ENCODE data around the gene CNTNAP3. TPM values are rescaled to one million over a fixed set of nuclear protein-coding genes. Genes with fewer than 3 reads are reported as not detected.
"Not testable (repeated sequence)": the region's sequence is repeated elsewhere in the genome, so short reads cannot be mapped to it uniquely, and the experiment has no call there.

CNTNAP3 gene
- total and polyA plus RNA-seq, 2 experiments from 2014 or later: 1.0 to 1.1 TPM

DNA sequence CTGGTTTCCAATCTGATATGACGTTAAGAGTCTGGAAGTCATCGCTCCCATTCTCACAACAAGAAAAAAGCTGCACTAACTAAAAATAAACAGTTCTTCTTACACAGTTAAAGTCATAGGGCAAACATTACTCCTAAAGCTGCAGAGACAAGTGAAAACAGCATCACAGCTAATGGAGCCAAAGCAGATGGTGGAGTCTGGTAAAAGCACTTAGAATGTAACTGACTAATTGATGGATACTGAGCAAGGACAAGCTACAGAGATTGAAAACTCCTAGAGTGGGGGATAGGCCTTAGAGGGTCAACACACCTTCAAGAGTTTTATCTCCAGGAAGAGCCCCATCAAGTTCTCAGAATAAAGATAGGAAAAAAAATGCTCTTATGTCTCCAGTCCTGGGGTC lies 166.6 kb downstream of the CNTNAP3 start:
- H3K9me3 ChIP-seq (ENCODE audit: low read depth); H3K4me3 ChIP-seq; H3K36me3 ChIP-seq; H3K27me3 ChIP-seq; DNase-seq (ENCODE audit: low read depth in 1 of 2, low spot score in 1 of 2); H3K27ac ChIP-seq; H3K4me1 ChIP-seq (ENCODE audit: low read depth): not testable (repeated sequence)

GRCh38 chr9:39111746-39112145 lies 176.2 kb downstream of the CNTNAP3 start:
- not testable (repeated sequence) for H3K27me3 ChIP-seq; H3K9me3 ChIP-seq (ENCODE audit: low read depth); H3K4me1 ChIP-seq (ENCODE audit: low read depth); DNase-seq (ENCODE audit: low read depth in 1 of 2, low spot score in 1 of 2); H3K36me3 ChIP-seq; H3K27ac ChIP-seq; H3K4me3 ChIP-seq

GRCh38 chr9:39108145-39108544 lies 179.8 kb downstream of the CNTNAP3 start:
- Histone ChIP-seq H3K4me1 (ENCODE audit: low read depth) (no peaks in the 10 kb centered on the region), H3K9me3 (ENCODE audit: low read depth) (no peaks in the 10 kb centered on the region), H3K4me3 (no peak overlapping the region), H3K27me3 (no peaks in the 10 kb centered on the region), H3K36me3 (no peaks in the 10 kb centered on the region), H3K27ac (no peak overlapping the region)
- DNase-seq (ENCODE audit: low read depth in 1 of 2, low spot score in 1 of 2): no peak
- TF ChIP-seq, protein P1, sequence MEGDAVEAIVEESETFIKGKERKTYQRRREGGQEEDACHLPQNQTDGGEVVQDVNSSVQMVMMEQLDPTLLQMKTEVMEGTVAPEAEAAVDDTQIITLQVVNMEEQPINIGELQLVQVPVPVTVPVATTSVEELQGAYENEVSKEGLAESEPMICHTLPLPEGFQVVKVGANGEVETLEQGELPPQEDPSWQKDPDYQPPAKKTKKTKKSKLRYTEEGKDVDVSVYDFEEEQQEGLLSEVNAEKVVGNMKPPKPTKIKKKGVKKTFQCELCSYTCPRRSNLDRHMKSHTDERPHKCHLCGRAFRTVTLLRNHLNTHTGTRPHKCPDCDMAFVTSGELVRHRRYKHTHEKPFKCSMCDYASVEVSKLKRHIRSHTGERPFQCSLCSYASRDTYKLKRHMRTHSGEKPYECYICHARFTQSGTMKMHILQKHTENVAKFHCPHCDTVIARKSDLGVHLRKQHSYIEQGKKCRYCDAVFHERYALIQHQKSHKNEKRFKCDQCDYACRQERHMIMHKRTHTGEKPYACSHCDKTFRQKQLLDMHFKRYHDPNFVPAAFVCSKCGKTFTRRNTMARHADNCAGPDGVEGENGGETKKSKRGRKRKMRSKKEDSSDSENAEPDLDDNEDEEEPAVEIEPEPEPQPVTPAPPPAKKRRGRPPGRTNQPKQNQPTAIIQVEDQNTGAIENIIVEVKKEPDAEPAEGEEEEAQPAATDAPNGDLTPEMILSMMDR (IDR thresholded peaks at IDR 0.05; ENCODE audit: low read depth, low read length): no peak

DNA sequence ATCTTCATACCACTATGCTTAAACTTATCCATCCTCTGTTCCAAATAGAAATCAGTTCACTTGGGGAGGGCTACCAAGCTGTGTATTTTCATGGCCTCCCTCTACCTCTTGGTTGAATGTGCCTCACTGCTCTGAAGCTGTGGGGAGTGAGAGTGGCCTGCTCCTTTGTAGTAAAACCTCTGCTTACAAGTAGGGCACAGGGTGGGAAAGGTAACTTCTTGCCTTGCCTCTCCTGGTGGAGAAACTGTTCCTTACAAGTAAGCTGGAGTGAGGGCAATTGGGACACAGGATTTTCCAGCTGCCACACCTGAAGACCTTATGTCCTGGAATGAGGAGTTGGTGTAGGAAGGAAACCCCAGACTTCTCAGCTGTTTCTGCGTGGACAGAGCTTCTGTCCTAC lies 190.8 kb downstream of the CNTNAP3 start:
- H3K4me3 ChIP-seq; H3K27me3 ChIP-seq; H3K4me1 ChIP-seq (ENCODE audit: low read depth); H3K9me3 ChIP-seq (ENCODE audit: low read depth); DNase-seq (ENCODE audit: low read depth in 1 of 2, low spot score in 1 of 2); H3K27ac ChIP-seq; H3K36me3 ChIP-seq: not testable (repeated sequence)

- not testable (repeated sequence) for H3K27ac ChIP-seq; DNase-seq (ENCODE audit: low read depth in 1 of 2, low spot score in 1 of 2); H3K27me3 ChIP-seq; H3K4me3 ChIP-seq; H3K9me3 ChIP-seq (ENCODE audit: low read depth); H3K36me3 ChIP-seq; H3K4me1 ChIP-seq (ENCODE audit: low read depth)
These were observed 202.7 kb downstream of the CNTNAP3 start for GRCh38 chr9:39085311-39085710.

DNA sequence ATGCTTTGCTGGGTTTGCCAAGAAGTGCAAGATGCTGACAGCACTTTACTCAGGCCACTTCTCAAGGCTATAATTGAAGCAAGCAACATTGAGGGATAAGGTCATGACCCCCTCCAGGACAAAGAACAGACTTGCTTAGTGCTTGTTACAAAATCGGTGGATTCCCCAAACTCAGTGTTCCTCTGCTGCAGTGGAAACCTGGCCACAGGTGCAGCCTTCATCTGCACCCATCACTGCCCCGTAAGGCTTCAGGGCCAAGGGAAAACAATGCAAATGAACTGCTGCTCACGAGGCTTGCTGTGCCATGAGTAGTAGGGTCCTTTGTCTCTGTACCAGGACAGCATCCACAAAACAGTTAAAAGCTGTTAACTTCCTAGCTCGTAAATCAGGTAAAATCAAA lies 205.4 kb downstream of the CNTNAP3 start:
- not testable (repeated sequence) for H3K4me3 ChIP-seq; H3K27me3 ChIP-seq; H3K9me3 ChIP-seq (ENCODE audit: low read depth); H3K4me1 ChIP-seq (ENCODE audit: low read depth); H3K27ac ChIP-seq; DNase-seq (ENCODE audit: low read depth in 1 of 2, low spot score in 1 of 2); H3K36me3 ChIP-seq

DNA sequence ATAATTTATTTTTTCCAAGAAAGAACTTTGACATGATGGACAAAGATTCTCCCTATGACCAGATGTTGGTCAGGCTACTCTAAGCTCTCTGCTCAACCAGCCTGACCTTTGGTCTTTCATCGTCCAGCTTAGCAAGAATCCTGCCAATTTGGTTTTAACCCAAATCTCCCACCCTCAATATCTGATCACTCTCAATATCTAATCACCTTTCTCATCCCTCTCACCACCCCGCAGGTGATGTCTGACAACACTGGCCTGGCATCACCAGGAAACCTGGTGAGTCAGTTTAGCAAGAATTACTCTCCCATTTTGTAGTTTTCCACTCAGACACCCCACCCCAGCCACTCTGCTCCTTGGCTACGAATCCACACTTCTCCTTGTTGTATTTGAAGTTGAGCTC lies 207.9 kb downstream of the CNTNAP3 start:
- not testable (repeated sequence) for H3K4me3 ChIP-seq; DNase-seq (ENCODE audit: low read depth in 1 of 2, low spot score in 1 of 2); H3K27ac ChIP-seq

DNA sequence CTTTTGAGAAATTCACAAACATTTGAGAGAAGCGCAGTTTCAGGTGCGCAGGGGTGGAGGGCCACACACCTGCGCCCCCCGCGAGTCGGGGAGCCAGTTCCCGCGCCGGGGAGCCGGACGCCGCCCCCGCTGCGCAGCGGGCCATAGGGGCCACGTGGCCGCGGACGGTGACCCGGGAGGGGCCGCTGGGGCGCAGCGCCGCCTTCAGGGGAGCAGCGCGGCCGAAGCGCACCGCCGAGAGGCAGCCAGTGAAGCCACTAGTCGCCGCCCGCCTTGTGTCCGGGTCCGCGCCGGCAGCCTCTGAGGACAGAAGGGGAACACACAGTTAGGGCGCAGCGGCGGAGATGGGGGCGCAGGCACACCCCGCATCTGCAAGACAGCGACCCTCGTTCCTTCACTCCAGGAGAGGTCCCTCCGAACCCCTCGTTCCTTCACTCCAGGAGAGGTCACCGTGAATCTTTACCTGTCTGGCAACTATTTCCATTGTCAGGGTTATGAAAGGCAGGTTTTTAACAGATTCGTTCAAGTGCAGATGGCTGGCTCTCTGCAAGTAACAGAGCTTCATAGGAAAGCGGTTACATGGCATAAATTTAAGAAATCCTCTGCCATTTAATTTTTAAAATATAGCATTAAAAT lies 209.2 kb downstream of the CNTNAP3 start:
- H3K27me3 ChIP-seq; H3K9me3 ChIP-seq (ENCODE audit: low read depth); H3K27ac ChIP-seq; H3K36me3 ChIP-seq; H3K4me1 ChIP-seq (ENCODE audit: low read depth): not testable (repeated sequence)
- DNase-seq (ENCODE audit: low read depth in 1 of 2, low spot score in 1 of 2): peak; percentile 39 to 61
- peak overlapping the region; percentile 23 for H3K4me3 ChIP-seq
- TF ChIP-seq, protein P1 (IDR thresholded peaks at IDR 0.05; ENCODE audit: low read depth, low read length): peak; percentile 28

More for the DNA sequence above, 207.9 kb downstream of the CNTNAP3 start:
- H3K27me3 ChIP-seq; H3K9me3 ChIP-seq (ENCODE audit: low read depth); H3K36me3 ChIP-seq; H3K4me1 ChIP-seq (ENCODE audit: low read depth): not testable (repeated sequence)

- H3K27ac ChIP-seq; H3K27me3 ChIP-seq; H3K36me3 ChIP-seq; H3K9me3 ChIP-seq (ENCODE audit: low read depth); H3K4me1 ChIP-seq (ENCODE audit: low read depth); H3K4me3 ChIP-seq; DNase-seq (ENCODE audit: low read depth in 1 of 2, low spot score in 1 of 2): not testable (repeated sequence)
These were observed 214.4 kb downstream of the CNTNAP3 start for GRCh38 chr9:39073537-39073936.

- not testable (repeated sequence) for H3K4me3 ChIP-seq; H3K9me3 ChIP-seq (ENCODE audit: low read depth); DNase-seq (ENCODE audit: low read depth in 1 of 2, low spot score in 1 of 2); H3K27me3 ChIP-seq; H3K4me1 ChIP-seq (ENCODE audit: low read depth); H3K27ac ChIP-seq; H3K36me3 ChIP-seq
These were observed 220.3 kb downstream of the CNTNAP3 start for GRCh38 chr9:39067683-39068082.

DNA sequence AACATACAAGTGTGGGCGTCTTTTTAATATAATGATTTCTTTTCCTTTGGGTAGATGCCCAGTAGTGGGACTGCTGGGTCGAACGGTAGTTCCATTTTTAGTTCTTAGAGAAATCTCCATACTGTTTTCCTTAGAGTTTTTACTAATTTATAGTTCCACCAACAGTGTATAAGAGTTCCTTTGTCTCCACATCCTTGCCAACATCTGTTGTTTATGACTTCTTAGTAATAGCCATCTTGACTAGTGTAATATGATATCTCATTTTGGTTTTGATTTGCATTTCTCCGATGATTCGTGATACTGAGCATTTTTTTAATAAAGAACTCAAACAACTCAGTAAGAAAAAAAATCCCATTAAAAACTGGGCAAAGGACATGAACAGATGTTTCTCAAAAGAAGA lies 225.0 kb downstream of the CNTNAP3 start:
- not testable (repeated sequence) for DNase-seq (ENCODE audit: low read depth in 1 of 2, low spot score in 1 of 2); H3K9me3 ChIP-seq (ENCODE audit: low read depth); H3K4me3 ChIP-seq; H3K4me1 ChIP-seq (ENCODE audit: low read depth); H3K36me3 ChIP-seq; H3K27me3 ChIP-seq; H3K27ac ChIP-seq

DNA sequence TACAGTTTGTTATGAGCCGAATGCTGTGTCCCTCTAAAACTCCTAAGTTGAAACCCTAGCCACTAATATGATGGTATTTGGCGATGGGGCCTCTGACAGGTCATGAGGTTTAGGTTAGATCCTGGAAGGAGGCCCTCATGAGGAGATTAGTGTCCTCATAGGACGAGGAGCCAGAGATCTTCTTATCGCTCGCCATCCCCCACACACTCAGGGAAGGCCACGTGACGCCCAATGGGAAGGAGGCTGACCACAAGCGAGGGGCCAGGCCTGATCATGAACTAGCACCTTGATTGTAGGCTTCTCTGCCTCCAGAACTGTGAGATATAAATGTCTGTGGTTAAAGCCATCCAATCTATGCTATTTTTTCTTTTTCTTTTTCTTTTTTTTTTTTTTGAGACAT lies 233.5 kb downstream of the CNTNAP3 start:
- not testable (repeated sequence) for H3K36me3 ChIP-seq; H3K9me3 ChIP-seq (ENCODE audit: low read depth); H3K4me1 ChIP-seq (ENCODE audit: low read depth); H3K4me3 ChIP-seq; H3K27me3 ChIP-seq; DNase-seq (ENCODE audit: low read depth in 1 of 2, low spot score in 1 of 2); H3K27ac ChIP-seq

- peak in 1 of 2 donors; percentile 21 for DNase-seq (ENCODE audit: low read depth in 1 of 2, low spot score in 1 of 2)
- not testable (repeated sequence) for H3K36me3 ChIP-seq; H3K4me3 ChIP-seq; H3K9me3 ChIP-seq (ENCODE audit: low read depth); H3K4me1 ChIP-seq (ENCODE audit: low read depth); H3K27me3 ChIP-seq; H3K27ac ChIP-seq
These were observed 241.1 kb downstream of the CNTNAP3 start for GRCh38 chr9:39046833-39047232.
